GM23338 (cell line): ENCODE data around the gene CYSLTR2. TPM values are rescaled to one million over a fixed set of nuclear protein-coding genes. Genes with fewer than 3 reads are reported as not detected.

Experiments
- ATAC-seq: fragments of 200-7000 bp; cut with Tn5 transposase; 3 replicates; pipeline ENCODE4 v1.9.1; 2020
- DNase-seq: peaks from one replicate; pipeline ENCODE4 v3.0.0-alpha.2; 2015; ENCODE audit warnings: low spot score
- H2AFZ ChIP-seq: fragments of 200-600 bp; sonication (generic); 2 replicates; pipeline ENCODE4 v1.8.0; 2016; ENCODE audit warnings: antibody characterized with exemption, mild to moderate bottlenecking, moderate library complexity
- H3F3A ChIP-seq: fragments of 200-600 bp; sonication (generic); replicated peaks from 2 replicates; pipeline ENCODE4 v1.8.0; 2017; ENCODE audit warnings: antibody characterized with exemption, mixed run types, low read depth
- H3K27ac ChIP-seq: fragments of 200-600 bp; sonication (generic); 2 replicates; pipeline ENCODE4 v1.6.1; 2016; ENCODE audit warnings: low read depth
- H3K27me3 ChIP-seq: fragments of 200-600 bp; sonication (generic); 2 replicates; pipeline ENCODE4 v1.8.0; 2016; ENCODE audit warnings: mild to moderate bottlenecking, mixed run types, moderate library complexity; ENCODE audit not compliant: insufficient read depth
- H3K36me3 ChIP-seq: fragments of 200-600 bp; sonication (generic); 2 replicates; pipeline ENCODE4 v1.8.0; 2016; ENCODE audit warnings: mild to moderate bottlenecking; ENCODE audit not compliant: insufficient read depth
- H3K4me1 ChIP-seq: fragments of 200-600 bp; sonication (generic); 2 replicates; pipeline ENCODE4 v1.8.0; 2016; ENCODE audit warnings: mild to moderate bottlenecking, moderate library complexity; ENCODE audit not compliant: insufficient read depth
- H3K4me2 ChIP-seq: fragments of 200-600 bp; sonication (generic); 2 replicates; pipeline ENCODE4 v1.7.1; 2017; ENCODE audit warnings: mixed run types
- H3K4me3 ChIP-seq: fragments of 200-600 bp; sonication (generic); 2 replicates; pipeline ENCODE4 v1.6.1; 2016; ENCODE audit warnings: mixed run types
- H3K79me2 ChIP-seq: fragments of 200-600 bp; sonication (generic); replicated peaks from 2 replicates; pipeline ENCODE4 v1.8.0; 2017; ENCODE audit warnings: mild to moderate bottlenecking; ENCODE audit not compliant: insufficient read depth
- H3K9me2 ChIP-seq: fragments of 200-600 bp; sonication (generic); 2 replicates; pipeline ENCODE4 v1.8.0; 2017; ENCODE audit not compliant: insufficient read depth
- H4K20me1 ChIP-seq: fragments of 200-600 bp; sonication (generic); replicated peaks from 2 replicates; pipeline ENCODE4 v1.8.0; 2017; ENCODE audit warnings: mild to moderate bottlenecking; ENCODE audit not compliant: insufficient read depth
- H3K27ac Mint-ChIP-seq: 2 replicates; pipeline ENCODE4 v1.8.0; 2020; ENCODE audit warnings: inconsistent platforms, mild to moderate bottlenecking, moderate library complexity, mixed read lengths
- H3K27me3 Mint-ChIP-seq: 3 replicates; pipeline ENCODE4 v1.8.0; 2022; ENCODE audit warnings: low read depth, mild to moderate bottlenecking, moderate library complexity, mixed read lengths, inconsistent platforms; ENCODE audit not compliant: insufficient read depth, poor library complexity
- H3K36me3 Mint-ChIP-seq: 3 replicates; pipeline ENCODE4 v1.8.0; 2021; ENCODE audit warnings: low read depth, mild to moderate bottlenecking, inconsistent platforms, moderate library complexity, mixed read lengths
- H3K4me1 Mint-ChIP-seq: 3 replicates; pipeline ENCODE4 v1.8.0; 2020; ENCODE audit warnings: mild to moderate bottlenecking, inconsistent platforms, mixed read lengths
- H3K4me3 Mint-ChIP-seq: 3 replicates; pipeline ENCODE4 v1.8.0; 2021; ENCODE audit warnings: moderate library complexity, mild to moderate bottlenecking, inconsistent platforms, mixed read lengths
- H3K9me3 Mint-ChIP-seq: 3 replicates; pipeline ENCODE4 v1.8.0; 2020; ENCODE audit warnings: moderate library complexity, mild to moderate bottlenecking, inconsistent platforms, mixed read lengths
- CREB1 ChIP-seq: fragments of 250-450 bp; sonication (Bioruptor Pico); IDR thresholded peaks from 2 replicates; pipeline ENCODE4 v1.5.0; 2020; ENCODE audit warnings: low read depth, mild to moderate bottlenecking, moderate library complexity
- ETS1 ChIP-seq: IDR thresholded peaks from 2 replicates; pipeline ENCODE4 v1.6.1; 2016; ENCODE audit warnings: antibody characterized with exemption
- EZH2 ChIP-seq: fragments of 200-600 bp; sonication (generic); IDR thresholded peaks from one replicate; pipeline ENCODE4 v1.8.0; 2017; ENCODE audit warnings: antibody characterized with exemption, mild to moderate bottlenecking, low read depth; ENCODE audit not compliant: unreplicated experiment
- JUNB ChIP-seq: IDR thresholded peaks from one replicate; pipeline ENCODE4 v1.6.1; 2016; ENCODE audit warnings: antibody characterized with exemption; ENCODE audit not compliant: unreplicated experiment
- NANOG ChIP-seq: IDR thresholded peaks from 2 replicates; pipeline ENCODE4 v1.6.1; 2016; ENCODE audit warnings: antibody characterized with exemption, borderline replicate concordance
- POLR2AphosphoS5 ChIP-seq: IDR thresholded peaks from 2 replicates; pipeline ENCODE4 v1.6.1; 2016; ENCODE audit warnings: antibody characterized with exemption, low read depth
- ZNF114 ChIP-seq: fragments of 250-450 bp; sonication (Bioruptor Pico); IDR thresholded peaks from 2 replicates; pipeline ENCODE4 v1.5.0; 2020; ENCODE audit warnings: mild to moderate bottlenecking, moderate library complexity
- ZNF462 ChIP-seq: fragments of 250-450 bp; sonication (Bioruptor Pico); IDR thresholded peaks from 2 replicates; pipeline ENCODE4 v1.5.0; 2020; ENCODE audit warnings: mild to moderate bottlenecking, moderate library complexity
- polyA plus RNA-seq: library from polyadenylated mRNA; unstranded; fragments of >200 nt; fragmentation: Nextera tagmentation; extraction: Ambion mirVana; gene quantifications from 2 replicates; pipeline ENCODE4 v1.2.1, GENCODE V29; 2016
- total RNA-seq: library from RNA; depleted of rRNA; stranded (reverse); fragments of >200 nt; shearing (Covaris generic); gene quantifications from 2 replicates; pipeline ENCODE4 v1.2.3, GENCODE V29; 2014

CYSLTR2 gene
- total and polyA plus RNA-seq, 2 experiments from 2014 or later: not detected

- TF ChIP-seq ZNF462: no peak
- no peak for TF ChIP-seq CREB1
- no peak for TF ChIP-seq JUNB
- TF ChIP-seq ETS1: no peak
- TF ChIP-seq NANOG: no peak
Observed at GRCh38 chr13:48624858-48625257, 28.9 kb upstream of the CYSLTR2 start (continued).

DNA sequence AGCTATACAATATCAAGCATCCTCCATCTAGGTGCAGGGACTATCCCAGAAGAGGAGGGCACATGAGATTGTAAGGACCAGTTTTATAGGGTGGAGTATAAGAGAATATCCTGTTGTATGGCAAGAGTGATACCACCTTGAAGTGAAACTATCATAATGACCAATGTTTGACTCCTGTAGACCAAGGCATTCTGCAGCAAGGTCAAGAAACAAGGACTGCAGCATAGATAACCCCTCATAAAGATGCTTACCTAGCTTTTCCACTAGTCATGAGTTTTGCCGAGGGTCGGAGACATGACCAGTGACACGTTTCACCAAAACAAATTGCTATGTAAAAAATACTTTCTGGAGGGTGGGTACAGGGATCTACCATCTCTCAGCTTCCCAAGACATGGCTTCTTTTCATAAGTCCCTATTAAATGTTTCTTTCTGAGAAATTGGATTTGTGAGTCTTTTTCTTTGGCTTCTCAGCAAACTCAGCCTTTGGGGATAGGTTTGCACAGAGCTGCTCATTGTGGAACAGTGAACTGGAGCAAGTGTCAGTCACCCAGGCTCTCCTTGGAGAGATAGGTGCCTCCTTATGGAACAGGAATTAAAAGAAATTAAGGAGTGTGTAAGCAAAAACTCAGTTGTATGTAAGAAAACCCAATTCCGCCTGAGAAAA is 28.2 kb upstream of the CYSLTR2 start:
- peaks cover 10% of the 10 kb centered on the region for H3K9me3 Mint-ChIP-seq
- ATAC-seq: no peak
- TF ChIP-seq CREB1 (no peak), POLR2AphosphoS5 (no peak), ZNF114 (CRISPR knock-in tag) (no peak), ZNF462 (no peak), EZH2 (no peak)

More for the DNA sequence above, 28.2 kb upstream of the CYSLTR2 start:
- no peak overlapping the region for H3K4me2 ChIP-seq
- Mint-ChIP-seq H3K36me3 (peaks cover 4% of the 10 kb centered on the region; the same call in 2 of the 3 replicates), H3K27ac (no peak overlapping the region), H3K4me3 (no peak overlapping the region), H3K4me1 (no peaks in the 10 kb centered on the region; the same call in 2 of the 3 replicates), H3K27me3 (peaks cover 1% of the 10 kb centered on the region)
- H3K27ac ChIP-seq: no peak overlapping the region
- no peak overlapping the region for H2AFZ ChIP-seq
- H3K27me3 ChIP-seq: no peaks in the 10 kb centered on the region
- no peaks in the 10 kb centered on the region for H3F3A ChIP-seq
- H3K9me2 ChIP-seq: peaks cover 14% of the 10 kb centered on the region
- H3K4me1 ChIP-seq: no peaks in the 10 kb centered on the region
- DNase-seq: no peak
- H3K36me3 ChIP-seq: no peaks in the 10 kb centered on the region
- no peaks in the 10 kb centered on the region for H3K79me2 ChIP-seq
- H3K4me3 ChIP-seq: no peak overlapping the region
- H4K20me1 ChIP-seq: no peaks in the 10 kb centered on the region
